22Rv1 (cell line): ENCODE measurements around the gene SLC8A1.

Experiments
- ZFX ChIP-seq: fragments of 450-650 bp; IDR thresholded peaks from 2 replicates; pipeline ENCODE4 v1.6.1; 2017; ENCODE audit warnings: antibody characterized with exemption, borderline replicate concordance
- TF ChIP-seq, protein P1 (sequence below): fragments of 450-650 bp; IDR thresholded peaks from 2 replicates; pipeline ENCODE4 v1.5.1; 2017; ENCODE audit warnings: mild to moderate bottlenecking

GRCh38 chr2:40369267-40370006 lies 82.5 kb downstream of the SLC8A1 start:
- TF ChIP-seq, protein P1, sequence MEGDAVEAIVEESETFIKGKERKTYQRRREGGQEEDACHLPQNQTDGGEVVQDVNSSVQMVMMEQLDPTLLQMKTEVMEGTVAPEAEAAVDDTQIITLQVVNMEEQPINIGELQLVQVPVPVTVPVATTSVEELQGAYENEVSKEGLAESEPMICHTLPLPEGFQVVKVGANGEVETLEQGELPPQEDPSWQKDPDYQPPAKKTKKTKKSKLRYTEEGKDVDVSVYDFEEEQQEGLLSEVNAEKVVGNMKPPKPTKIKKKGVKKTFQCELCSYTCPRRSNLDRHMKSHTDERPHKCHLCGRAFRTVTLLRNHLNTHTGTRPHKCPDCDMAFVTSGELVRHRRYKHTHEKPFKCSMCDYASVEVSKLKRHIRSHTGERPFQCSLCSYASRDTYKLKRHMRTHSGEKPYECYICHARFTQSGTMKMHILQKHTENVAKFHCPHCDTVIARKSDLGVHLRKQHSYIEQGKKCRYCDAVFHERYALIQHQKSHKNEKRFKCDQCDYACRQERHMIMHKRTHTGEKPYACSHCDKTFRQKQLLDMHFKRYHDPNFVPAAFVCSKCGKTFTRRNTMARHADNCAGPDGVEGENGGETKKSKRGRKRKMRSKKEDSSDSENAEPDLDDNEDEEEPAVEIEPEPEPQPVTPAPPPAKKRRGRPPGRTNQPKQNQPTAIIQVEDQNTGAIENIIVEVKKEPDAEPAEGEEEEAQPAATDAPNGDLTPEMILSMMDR = no peak
- no peak for TF ChIP-seq ZFX
